ENCODE data around the gene LETM1. TPM values are rescaled to one million over a fixed set of nuclear protein-coding genes. Genes with fewer than 3 reads are reported as not detected.

Gene LETM1
- total RNA-seq, 1 experiment from 2014 or later: 102 TPM

- POLR2A ChIA-PET (ENCODE audit: low non-redundant PET): no interaction called here
- no peaks in the 10 kb centered on the region for H3K4me1 ChIP-seq (ENCODE audit: insufficient read depth, low read length, poor library complexity, severe bottlenecking)
- no peak overlapping the region for H3K4me3 ChIP-seq (ENCODE audit: low read depth, low read length, poor library complexity, severe bottlenecking)
- CTCF ChIA-PET: no interaction called here
- peaks cover 54% of the 10 kb centered on the region for H3K36me3 ChIP-seq (ENCODE audit: insufficient read depth, low read length, poor library complexity, severe bottlenecking)
- BruUV-seq (replicated peaks): no TSS peak
- no peaks in the 10 kb centered on the region for H3K9me3 ChIP-seq (ENCODE audit: low read depth, low read length, poor library complexity, severe bottlenecking)
- intact Hi-C loops (cut with micrococcal nuclease; ENCODE audit: unreplicated experiment): no loop called here
- no peak overlapping the region for H3K27ac ChIP-seq (ENCODE audit: low read depth, low read length, poor library complexity, severe bottlenecking)
- TF ChIP-seq EZH2 (IDR thresholded peaks at IDR 0.05; ENCODE audit: borderline replicate concordance, low read depth, low read length, poor library complexity, severe bottlenecking) (no peak), CTCF (conservative IDR thresholded peaks at IDR 0.05; ENCODE audit: low read depth, low read length) (no peak)
- H3K27me3 ChIP-seq (replicated peaks; ENCODE audit: insufficient read depth, low read depth, low read length, poor library complexity): no peaks in the 10 kb centered on the region
- no peak for DNase-seq (ENCODE audit: low spot score)
Measured at GRCh38 chr4:1831331-1831730, 24.6 kb downstream of the LETM1 start.

DNA sequence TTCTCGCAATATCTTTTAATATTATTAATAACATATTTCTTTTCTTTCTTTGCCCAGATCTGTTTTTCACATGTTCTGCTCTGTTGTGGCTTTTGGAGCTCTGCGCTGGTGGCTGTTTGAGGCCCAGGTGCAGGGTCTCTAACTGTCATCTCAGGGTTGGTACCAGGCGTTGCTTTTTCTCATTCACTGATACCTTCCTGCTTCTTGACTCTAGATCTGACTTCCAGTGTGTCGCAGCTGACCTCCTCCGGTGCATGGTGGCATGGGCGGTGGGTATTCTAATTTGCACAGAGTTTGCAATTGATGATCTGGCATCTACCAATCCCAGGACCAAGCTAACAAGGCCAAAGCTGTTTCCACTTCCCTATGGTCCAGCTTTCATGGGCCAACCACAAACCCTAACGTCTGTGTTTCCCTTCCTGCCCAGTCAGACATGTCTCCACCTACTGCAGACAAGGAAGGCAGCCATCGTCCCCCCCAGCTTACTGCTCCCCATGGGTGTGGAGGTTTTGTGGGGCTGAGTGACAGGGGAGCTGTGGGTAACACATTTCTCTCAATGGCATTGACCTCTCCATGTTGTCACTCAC lies 25.2 kb downstream of the LETM1 start:
- no peak for DNase-seq (ENCODE audit: low spot score)
- Histone ChIP-seq H3K27me3 (replicated peaks; ENCODE audit: insufficient read depth, low read depth, low read length, poor library complexity) (no peaks in the 10 kb centered on the region), H3K27ac (ENCODE audit: low read depth, low read length, poor library complexity, severe bottlenecking) (no peak overlapping the region), H3K4me1 (ENCODE audit: insufficient read depth, low read length, poor library complexity, severe bottlenecking) (no peaks in the 10 kb centered on the region), H3K9me3 (ENCODE audit: low read depth, low read length, poor library complexity, severe bottlenecking) (no peaks in the 10 kb centered on the region), H3K36me3 (ENCODE audit: insufficient read depth, low read length, poor library complexity, severe bottlenecking) (peaks cover 50% of the 10 kb centered on the region), H3K4me3 (ENCODE audit: low read depth, low read length, poor library complexity, severe bottlenecking) (no peak overlapping the region)
- ChIA-PET POLR2A (ENCODE audit: low non-redundant PET) (no interaction called here), CTCF (no interaction called here)
- no TSS peak for BruUV-seq (replicated peaks)
- TF ChIP-seq EZH2 (IDR thresholded peaks at IDR 0.05; ENCODE audit: borderline replicate concordance, low read depth, low read length, poor library complexity, severe bottlenecking) (no peak), CTCF (conservative IDR thresholded peaks at IDR 0.05; ENCODE audit: low read depth, low read length) (no peak)
- intact Hi-C loops (cut with micrococcal nuclease; ENCODE audit: unreplicated experiment): no loop called here

- no peak for DNase-seq (ENCODE audit: low spot score)
- BruUV-seq (replicated peaks): no TSS peak
Measured at GRCh38 chr4:1830234-1830633, 25.7 kb downstream of the LETM1 start.

More at GRCh38 chr4:1830234-1830633, 25.7 kb downstream of the LETM1 start:
- Histone ChIP-seq H3K4me3 (ENCODE audit: low read depth, low read length, poor library complexity, severe bottlenecking) (no peak overlapping the region), H3K27me3 (replicated peaks; ENCODE audit: insufficient read depth, low read depth, low read length, poor library complexity) (no peaks in the 10 kb centered on the region), H3K9me3 (ENCODE audit: low read depth, low read length, poor library complexity, severe bottlenecking) (no peaks in the 10 kb centered on the region), H3K27ac (ENCODE audit: low read depth, low read length, poor library complexity, severe bottlenecking) (peak overlapping the region; percentile 47), H3K4me1 (ENCODE audit: insufficient read depth, low read length, poor library complexity, severe bottlenecking) (no peaks in the 10 kb centered on the region), H3K36me3 (ENCODE audit: insufficient read depth, low read length, poor library complexity, severe bottlenecking) (peaks cover 45% of the 10 kb centered on the region)
- TF ChIP-seq CTCF (conservative IDR thresholded peaks at IDR 0.05; ENCODE audit: low read depth, low read length) (no peak), EZH2 (IDR thresholded peaks at IDR 0.05; ENCODE audit: borderline replicate concordance, low read depth, low read length, poor library complexity, severe bottlenecking) (no peak)
- ChIA-PET POLR2A (ENCODE audit: low non-redundant PET) (no interaction called here), CTCF (no interaction called here)
- intact Hi-C loops (cut with micrococcal nuclease; ENCODE audit: unreplicated experiment): no loop called here

Data from A673 (cell line).